NT2/D1 (cell line): ENCODE data around the gene GDA.

Experiments
- DNase-seq: peaks from one replicate; pipeline ENCODE4 v3.0.0-alpha.2; 2011; ENCODE audit warnings: low read depth, low spot score
- H3K27me3 ChIP-seq: 2 replicates; pipeline ENCODE4 v1.6.0; 2011; ENCODE audit warnings: mild to moderate bottlenecking; ENCODE audit not compliant: insufficient read length, insufficient read depth
- H3K36me3 ChIP-seq: 2 replicates; pipeline ENCODE4 v1.6.1; 2011; ENCODE audit warnings: mild to moderate bottlenecking, low read length, mixed read lengths; ENCODE audit not compliant: insufficient read depth, insufficient read length
- H3K4me1 ChIP-seq: 2 replicates; pipeline ENCODE4 v1.5.1; 2011; ENCODE audit not compliant: insufficient read depth, insufficient read length
- H3K4me3 ChIP-seq: 2 replicates; pipeline ENCODE4 v1.5.1; 2011; ENCODE audit warnings: low read depth; ENCODE audit not compliant: insufficient read length
- H3K9ac ChIP-seq: 2 replicates; pipeline ENCODE4 v1.6.0; 2011; ENCODE audit warnings: low read depth; ENCODE audit not compliant: insufficient read length
- H3K9me3 ChIP-seq: 2 replicates; pipeline ENCODE4 v1.5.1; 2011; ENCODE audit warnings: mild to moderate bottlenecking, low read length; ENCODE audit not compliant: insufficient read depth
- SUZ12 ChIP-seq: IDR thresholded peaks from 2 replicates; pipeline ENCODE4 v1.6.1; 2011; ENCODE audit not compliant: insufficient read length, insufficient read depth; ENCODE audit errors: extremely low read depth
- YY1 ChIP-seq: IDR thresholded peaks from 2 replicates; pipeline ENCODE4 v1.6.1; 2011; ENCODE audit not compliant: insufficient read length, insufficient read depth
- ZNF274 ChIP-seq: IDR thresholded peaks from 2 replicates; pipeline ENCODE4 v1.6.1; 2011; ENCODE audit warnings: mild to moderate bottlenecking, low read depth, low read length

GDA gene

DNA sequence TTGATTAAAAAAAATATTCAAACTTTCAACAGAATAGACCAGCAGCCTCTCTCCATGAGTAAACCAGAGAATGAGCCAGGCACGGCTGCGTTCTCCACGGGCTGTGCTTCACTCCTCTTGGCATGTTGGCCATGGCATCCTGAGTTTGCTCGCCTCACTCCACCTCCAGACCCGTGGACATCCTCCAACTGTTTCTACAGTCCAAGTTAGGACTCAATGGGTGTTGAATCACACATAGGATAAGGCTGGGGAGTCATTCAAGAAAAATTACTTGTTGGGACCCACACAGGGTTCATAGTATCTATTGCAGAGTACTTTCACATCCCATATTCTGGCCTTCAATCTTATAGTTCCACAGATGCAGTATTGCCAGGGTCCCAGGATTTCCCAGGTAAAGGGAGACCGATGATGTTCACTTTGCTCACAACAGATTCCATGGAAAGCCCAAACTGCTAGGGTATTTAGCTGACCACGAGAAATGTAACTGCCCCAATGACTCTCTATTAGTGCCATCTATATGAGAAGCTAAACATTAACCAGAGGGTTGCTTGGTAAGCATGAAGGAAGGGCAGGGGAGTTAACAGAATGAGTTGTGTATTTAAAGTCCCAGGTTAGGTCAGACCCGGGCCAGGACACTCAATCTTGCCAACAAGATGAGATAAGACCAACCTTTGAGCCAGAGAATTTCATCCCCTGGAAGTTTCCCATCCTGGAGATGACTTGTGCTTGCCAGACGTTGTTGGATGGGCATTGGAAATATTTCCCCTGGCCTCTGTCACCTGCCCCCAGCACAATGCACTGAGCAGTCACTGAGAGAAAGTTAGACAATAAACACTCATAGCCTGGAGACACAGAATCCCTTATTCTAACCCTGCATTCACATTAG, 19.7 kb upstream of the GDA start:
- Histone ChIP-seq H3K9ac (no peak overlapping the region), H3K4me1 (no peaks in the 10 kb centered on the region), H3K27me3 (no peaks in the 10 kb centered on the region), H3K9me3 (no peaks in the 10 kb centered on the region), H3K36me3 (no peaks in the 10 kb centered on the region), H3K4me3 (no peak overlapping the region)
- DNase-seq: no peak
- TF ChIP-seq YY1 (no peak), ZNF274 (no peak), SUZ12 (no peak)

DNA sequence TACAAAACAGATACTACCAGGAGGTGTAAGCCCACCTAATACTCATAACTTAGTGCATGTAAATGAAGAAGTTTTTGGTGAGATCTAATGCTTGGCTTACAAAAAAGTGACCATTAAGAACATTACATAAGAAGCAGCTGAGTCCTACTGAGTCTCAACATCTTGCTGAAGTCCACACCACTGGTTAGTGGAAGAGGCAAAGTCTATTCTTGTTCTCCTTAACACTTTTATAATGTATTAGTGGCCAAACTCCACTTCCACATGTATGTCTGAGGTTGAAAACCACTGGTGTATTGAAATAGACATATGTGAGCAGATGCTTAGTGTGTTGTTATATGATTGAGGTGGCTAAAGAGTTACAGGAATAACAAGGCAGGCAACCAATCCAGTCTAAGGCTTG, 18.9 kb upstream of the GDA start:
- H3K36me3 ChIP-seq: no peaks in the 10 kb centered on the region
- DNase-seq: no peak
- no peak overlapping the region for H3K4me3 ChIP-seq
- H3K4me1 ChIP-seq: no peaks in the 10 kb centered on the region
- TF ChIP-seq ZNF274: no peak
- TF ChIP-seq SUZ12: no peak
- TF ChIP-seq YY1: no peak
- H3K9ac ChIP-seq: no peak overlapping the region
- H3K9me3 ChIP-seq: no peaks in the 10 kb centered on the region
- no peaks in the 10 kb centered on the region for H3K27me3 ChIP-seq

GRCh38 chr9:72131206-72131605, 18.0 kb upstream of the GDA start:
- no peak for TF ChIP-seq SUZ12
- TF ChIP-seq YY1: no peak
- TF ChIP-seq ZNF274: no peak

DNA sequence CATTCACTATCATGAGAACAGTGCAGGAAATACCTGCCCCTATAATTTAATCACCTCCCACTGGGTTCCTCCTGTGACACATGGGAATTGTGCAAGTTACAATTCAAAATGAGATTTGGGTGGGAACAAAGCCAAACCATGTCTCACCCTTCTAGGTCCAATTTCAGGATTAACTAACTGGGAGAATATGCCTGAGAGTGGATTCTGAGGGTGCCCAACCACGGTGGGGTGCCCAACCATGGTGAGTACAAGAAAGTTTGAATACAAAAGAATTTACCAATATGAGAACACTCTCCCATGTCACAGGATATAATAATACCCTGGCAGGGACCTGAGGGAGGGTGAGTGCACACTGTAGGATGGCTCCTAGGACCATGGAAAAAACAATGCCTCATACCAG, 17.2 kb upstream of the GDA start:
- TF ChIP-seq YY1: no peak
- TF ChIP-seq SUZ12: no peak
- TF ChIP-seq ZNF274: no peak

More at GRCh38 chr9:72131206-72131605, 18.0 kb upstream of the GDA start:
- no peaks in the 10 kb centered on the region for H3K36me3 ChIP-seq
- H3K27me3 ChIP-seq: no peaks in the 10 kb centered on the region
- no peak overlapping the region for H3K9ac ChIP-seq
- no peak overlapping the region for H3K4me3 ChIP-seq
- H3K4me1 ChIP-seq: no peaks in the 10 kb centered on the region
- H3K9me3 ChIP-seq: no peaks in the 10 kb centered on the region
- no peak for DNase-seq

GRCh38 chr9:72133365-72134035, 15.7 kb upstream of the GDA start:
- Histone ChIP-seq H3K4me3 (no peak overlapping the region), H3K9me3 (peaks cover 3% of the 10 kb centered on the region; the same call in 1 of the 2 replicates), H3K27me3 (no peaks in the 10 kb centered on the region), H3K36me3 (no peaks in the 10 kb centered on the region), H3K9ac (no peak overlapping the region), H3K4me1 (no peaks in the 10 kb centered on the region)
- TF ChIP-seq SUZ12 (no peak), YY1 (no peak), ZNF274 (no peak)
- no peak for DNase-seq

More for the DNA sequence above, 17.2 kb upstream of the GDA start:
- Histone ChIP-seq H3K36me3 (no peaks in the 10 kb centered on the region), H3K9me3 (no peaks in the 10 kb centered on the region), H3K27me3 (no peaks in the 10 kb centered on the region), H3K9ac (no peak overlapping the region), H3K4me3 (no peak overlapping the region), H3K4me1 (no peaks in the 10 kb centered on the region)
- DNase-seq: no peak

- H3K36me3 ChIP-seq: no peaks in the 10 kb centered on the region
- no peak overlapping the region for H3K4me3 ChIP-seq
- no peak overlapping the region for H3K9ac ChIP-seq
- no peaks in the 10 kb centered on the region for H3K4me1 ChIP-seq
- no peaks in the 10 kb centered on the region for H3K27me3 ChIP-seq
- no peak for DNase-seq
- no peak for TF ChIP-seq YY1
- TF ChIP-seq SUZ12: no peak
- no peak for TF ChIP-seq ZNF274
- H3K9me3 ChIP-seq: peaks cover 3% of the 10 kb centered on the region; the same call in 1 of the 2 replicates
Measured at GRCh38 chr9:72134801-72135200, 14.4 kb upstream of the GDA start.

GRCh38 chr9:72137697-72138365, 11.4 kb upstream of the GDA start:
- Histone ChIP-seq H3K9me3 (peaks cover 3% of the 10 kb centered on the region; the same call in 1 of the 2 replicates), H3K4me1 (no peaks in the 10 kb centered on the region), H3K27me3 (no peaks in the 10 kb centered on the region), H3K36me3 (no peaks in the 10 kb centered on the region), H3K9ac (no peak overlapping the region), H3K4me3 (no peak overlapping the region)
- TF ChIP-seq YY1 (no peak), ZNF274 (no peak), SUZ12 (no peak)
- DNase-seq: no peak
